HepG2 (cell line): ENCODE results near the gene MFSD11. TPM values are rescaled to one million over a fixed set of nuclear protein-coding genes. Genes with fewer than 3 reads are reported as not detected.

Source experiments
- ATF1 ChIP-seq: IDR thresholded peaks from 2 replicates; pipeline ENCODE4 v1.6.1; 2016; ENCODE audit warnings: mild to moderate bottlenecking, control low read depth
- CENPT ChIP-seq: sonication (generic); formaldehyde crosslinking; IDR thresholded peaks from 2 replicates; pipeline ENCODE4 v1.8.0; 2022; ENCODE audit warnings: low read depth, mild to moderate bottlenecking, moderate library complexity, missing genetic modification reagents
- KLF16 ChIP-seq, 2 experiments: sonication (generic) in 1 of 2; formaldehyde crosslinking in 1 of 2; IDR thresholded peaks; 2 replicates each; pipeline versions ENCODE4 v1.6.1 to v1.8.0; 2016 to 2023; ENCODE audit warnings: missing genetic modification reagents in 2 of 2, missing compliant biosample characterization in 1 of 2
- PCBP2 ChIP-seq: fragments of 200-400 bp; formaldehyde crosslinking; optimal IDR thresholded peaks from 2 replicates; pipeline ENCODE3; 2018; ENCODE audit warnings: low read length, low read depth; ENCODE audit not compliant: poor library complexity, severe bottlenecking
- ZFP62 ChIP-seq: sonication (generic); formaldehyde crosslinking; IDR thresholded peaks from 2 replicates; pipeline ENCODE4 v1.4.0; 2020; ENCODE audit warnings: missing genetic modification reagents
- ZFX ChIP-seq: sonication (generic); formaldehyde crosslinking; IDR thresholded peaks from 2 replicates; pipeline ENCODE4 v1.4.0; 2020; ENCODE audit warnings: mild to moderate bottlenecking, low read depth, missing genetic modification reagents, moderate library complexity
- ZNF431 ChIP-seq: sonication (generic); formaldehyde crosslinking; IDR thresholded peaks from 2 replicates; pipeline ENCODE4 v1.9.0; 2022; ENCODE audit warnings: missing genetic modification reagents, low read depth, mild to moderate bottlenecking, borderline replicate concordance
- polyA plus RNA-seq, 8 experiments: library from polyadenylated mRNA; depleted of rRNA in 3 of 8; stranded (reverse) in 7 of 8; unstranded in 1 of 8; fragments of >200 nt; fragmentation: Illumina TruSeq in 4 of 8; extraction: Trizol in 4 of 8; gene quantifications; 2 replicates each; pipeline versions ENCODE4 v1.2.1 to v1.2.3, GENCODE V29; 2011 to 2016; ENCODE audit warnings: low read depth in 4 of 8, missing spikeins in 1 of 8, mixed read lengths in 1 of 8; ENCODE audit not compliant: insufficient read depth in 1 of 8
- total RNA-seq, 5 experiments: library from RNA; depleted of rRNA; stranded (reverse); fragments of >200 nt; fragmentation: Illumina TruSeq; extraction: Trizol; gene quantifications; 2 replicates each; pipeline ENCODE4 v1.2.3, GENCODE V29; 2016; ENCODE audit warnings: low read depth in 1 of 5
- TF ChIP-seq, protein P1 (sequence below): sonication (generic); formaldehyde crosslinking; IDR thresholded peaks from 2 replicates; pipeline ENCODE4 v1.8.0; 2022; ENCODE audit warnings: mild to moderate bottlenecking, missing genetic modification reagents, moderate library complexity
- TF ChIP-seq, protein P2 (sequence below): sonication (generic); formaldehyde crosslinking; IDR thresholded peaks from 2 replicates; pipeline ENCODE4 v1.4.0; 2020; ENCODE audit warnings: missing genetic modification reagents, borderline replicate concordance
- TF ChIP-seq, protein P3 (sequence below): sonication (generic); formaldehyde crosslinking; IDR thresholded peaks from 2 replicates; pipeline ENCODE4 v1.5.0; 2020; ENCODE audit warnings: missing genetic modification reagents
- TF ChIP-seq, protein P4 (sequence below): sonication (generic); formaldehyde crosslinking; IDR thresholded peaks from 2 replicates; pipeline ENCODE4 v1.5.1; 2020; ENCODE audit warnings: mild to moderate bottlenecking, missing genetic modification reagents

Gene MFSD11
- total and polyA plus RNA-seq, 2 of the 13 experiments (the other 11 are each of a cell fraction or from before 2014, with no cell fraction given), result 26.1 to 36.3 TPM

DNA sequence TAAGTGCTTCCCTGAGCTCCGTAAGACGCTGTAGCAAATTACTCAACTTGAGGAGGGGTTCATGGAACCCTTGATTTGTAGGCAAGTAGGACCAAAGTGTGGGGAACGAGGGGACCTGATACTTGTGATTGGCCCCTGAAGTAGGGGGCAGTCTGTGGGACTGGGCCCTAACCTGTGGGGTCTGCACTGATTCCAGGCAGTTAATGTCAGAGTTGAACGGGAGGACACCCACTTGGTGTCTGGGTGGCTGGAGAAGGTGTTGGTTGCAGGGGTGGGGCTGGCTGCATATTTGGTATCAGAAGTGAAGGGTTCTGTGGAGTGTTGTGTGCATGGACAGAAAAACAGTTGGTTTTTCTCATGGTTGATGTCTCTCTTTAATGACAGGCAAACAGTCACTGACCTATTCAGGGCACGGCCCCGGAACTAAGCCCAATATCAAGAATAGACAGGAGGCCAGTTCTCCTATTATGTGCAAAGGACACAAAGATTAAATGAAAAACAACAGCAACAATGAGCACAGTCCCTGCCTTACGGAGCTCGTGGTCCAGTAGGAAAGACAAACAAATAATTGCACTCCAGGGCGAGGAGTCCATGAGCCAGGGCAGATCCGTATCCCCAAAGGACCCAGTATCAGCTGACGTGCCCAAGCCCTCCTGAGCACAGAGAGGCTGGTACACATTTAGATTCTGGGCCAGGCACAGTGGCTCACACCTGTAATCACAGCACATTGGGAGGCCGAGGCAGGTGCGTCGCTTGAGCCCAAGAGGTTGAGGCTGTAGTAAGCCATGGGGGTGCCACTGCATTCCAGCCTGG lies 46.3 kb upstream of the MFSD11 start (continued):
- TF ChIP-seq, protein P1, sequence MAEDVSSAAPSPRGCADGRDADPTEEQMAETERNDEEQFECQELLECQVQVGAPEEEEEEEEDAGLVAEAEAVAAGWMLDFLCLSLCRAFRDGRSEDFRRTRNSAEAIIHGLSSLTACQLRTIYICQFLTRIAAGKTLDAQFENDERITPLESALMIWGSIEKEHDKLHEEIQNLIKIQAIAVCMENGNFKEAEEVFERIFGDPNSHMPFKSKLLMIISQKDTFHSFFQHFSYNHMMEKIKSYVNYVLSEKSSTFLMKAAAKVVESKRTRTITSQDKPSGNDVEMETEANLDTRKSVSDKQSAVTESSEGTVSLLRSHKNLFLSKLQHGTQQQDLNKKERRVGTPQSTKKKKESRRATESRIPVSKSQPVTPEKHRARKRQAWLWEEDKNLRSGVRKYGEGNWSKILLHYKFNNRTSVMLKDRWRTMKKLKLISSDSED (CRISPR knock-in tag), result no peak
- TF ChIP-seq, protein P2, sequence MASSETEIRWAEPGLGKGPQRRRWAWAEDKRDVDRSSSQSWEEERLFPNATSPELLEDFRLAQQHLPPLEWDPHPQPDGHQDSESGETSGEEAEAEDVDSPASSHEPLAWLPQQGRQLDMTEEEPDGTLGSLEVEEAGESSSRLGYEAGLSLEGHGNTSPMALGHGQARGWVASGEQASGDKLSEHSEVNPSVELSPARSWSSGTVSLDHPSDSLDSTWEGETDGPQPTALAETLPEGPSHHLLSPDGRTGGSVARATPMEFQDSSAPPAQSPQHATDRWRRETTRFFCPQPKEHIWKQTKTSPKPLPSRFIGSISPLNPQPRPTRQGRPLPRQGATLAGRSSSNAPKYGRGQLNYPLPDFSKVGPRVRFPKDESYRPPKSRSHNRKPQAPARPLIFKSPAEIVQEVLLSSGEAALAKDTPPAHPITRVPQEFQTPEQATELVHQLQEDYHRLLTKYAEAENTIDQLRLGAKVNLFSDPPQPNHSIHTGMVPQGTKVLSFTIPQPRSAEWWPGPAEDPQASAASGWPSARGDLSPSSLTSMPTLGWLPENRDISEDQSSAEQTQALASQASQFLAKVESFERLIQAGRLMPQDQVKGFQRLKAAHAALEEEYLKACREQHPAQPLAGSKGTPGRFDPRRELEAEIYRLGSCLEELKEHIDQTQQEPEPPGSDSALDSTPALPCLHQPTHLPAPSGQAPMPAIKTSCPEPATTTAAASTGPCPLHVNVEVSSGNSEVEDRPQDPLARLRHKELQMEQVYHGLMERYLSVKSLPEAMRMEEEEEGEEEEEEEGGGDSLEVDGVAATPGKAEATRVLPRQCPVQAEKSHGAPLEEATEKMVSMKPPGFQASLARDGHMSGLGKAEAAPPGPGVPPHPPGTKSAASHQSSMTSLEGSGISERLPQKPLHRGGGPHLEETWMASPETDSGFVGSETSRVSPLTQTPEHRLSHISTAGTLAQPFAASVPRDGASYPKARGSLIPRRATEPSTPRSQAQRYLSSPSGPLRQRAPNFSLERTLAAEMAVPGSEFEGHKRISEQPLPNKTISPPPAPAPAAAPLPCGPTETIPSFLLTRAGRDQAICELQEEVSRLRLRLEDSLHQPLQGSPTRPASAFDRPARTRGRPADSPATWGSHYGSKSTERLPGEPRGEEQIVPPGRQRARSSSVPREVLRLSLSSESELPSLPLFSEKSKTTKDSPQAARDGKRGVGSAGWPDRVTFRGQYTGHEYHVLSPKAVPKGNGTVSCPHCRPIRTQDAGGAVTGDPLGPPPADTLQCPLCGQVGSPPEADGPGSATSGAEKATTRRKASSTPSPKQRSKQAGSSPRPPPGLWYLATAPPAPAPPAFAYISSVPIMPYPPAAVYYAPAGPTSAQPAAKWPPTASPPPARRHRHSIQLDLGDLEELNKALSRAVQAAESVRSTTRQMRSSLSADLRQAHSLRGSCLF (CRISPR knock-in tag), result no peak
- TF ChIP-seq, protein P3, sequence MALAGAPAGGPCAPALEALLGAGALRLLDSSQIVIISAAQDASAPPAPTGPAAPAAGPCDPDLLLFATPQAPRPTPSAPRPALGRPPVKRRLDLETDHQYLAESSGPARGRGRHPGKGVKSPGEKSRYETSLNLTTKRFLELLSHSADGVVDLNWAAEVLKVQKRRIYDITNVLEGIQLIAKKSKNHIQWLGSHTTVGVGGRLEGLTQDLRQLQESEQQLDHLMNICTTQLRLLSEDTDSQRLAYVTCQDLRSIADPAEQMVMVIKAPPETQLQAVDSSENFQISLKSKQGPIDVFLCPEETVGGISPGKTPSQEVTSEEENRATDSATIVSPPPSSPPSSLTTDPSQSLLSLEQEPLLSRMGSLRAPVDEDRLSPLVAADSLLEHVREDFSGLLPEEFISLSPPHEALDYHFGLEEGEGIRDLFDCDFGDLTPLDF (CRISPR knock-in tag), result no peak
- TF ChIP-seq KLF16 (CRISPR knock-in tag; IDR thresholded peaks at IDR 0.05) (0 out of 4 replicates have a peak, but pooled peaks of 1 of the 2 experiments have one; percentile 16), ZNF431 (CRISPR knock-in tag) (peak; percentile 74; the same call in 1 of the 2 replicates), ZFP62 (no peak), ATF1 (no peak), PCBP2 (no peak), ZFX (CRISPR knock-in tag) (peak; percentile 57; the same call in 1 of the 2 replicates), CENPT (CRISPR knock-in tag) (no peak)
- TF ChIP-seq, protein P4, sequence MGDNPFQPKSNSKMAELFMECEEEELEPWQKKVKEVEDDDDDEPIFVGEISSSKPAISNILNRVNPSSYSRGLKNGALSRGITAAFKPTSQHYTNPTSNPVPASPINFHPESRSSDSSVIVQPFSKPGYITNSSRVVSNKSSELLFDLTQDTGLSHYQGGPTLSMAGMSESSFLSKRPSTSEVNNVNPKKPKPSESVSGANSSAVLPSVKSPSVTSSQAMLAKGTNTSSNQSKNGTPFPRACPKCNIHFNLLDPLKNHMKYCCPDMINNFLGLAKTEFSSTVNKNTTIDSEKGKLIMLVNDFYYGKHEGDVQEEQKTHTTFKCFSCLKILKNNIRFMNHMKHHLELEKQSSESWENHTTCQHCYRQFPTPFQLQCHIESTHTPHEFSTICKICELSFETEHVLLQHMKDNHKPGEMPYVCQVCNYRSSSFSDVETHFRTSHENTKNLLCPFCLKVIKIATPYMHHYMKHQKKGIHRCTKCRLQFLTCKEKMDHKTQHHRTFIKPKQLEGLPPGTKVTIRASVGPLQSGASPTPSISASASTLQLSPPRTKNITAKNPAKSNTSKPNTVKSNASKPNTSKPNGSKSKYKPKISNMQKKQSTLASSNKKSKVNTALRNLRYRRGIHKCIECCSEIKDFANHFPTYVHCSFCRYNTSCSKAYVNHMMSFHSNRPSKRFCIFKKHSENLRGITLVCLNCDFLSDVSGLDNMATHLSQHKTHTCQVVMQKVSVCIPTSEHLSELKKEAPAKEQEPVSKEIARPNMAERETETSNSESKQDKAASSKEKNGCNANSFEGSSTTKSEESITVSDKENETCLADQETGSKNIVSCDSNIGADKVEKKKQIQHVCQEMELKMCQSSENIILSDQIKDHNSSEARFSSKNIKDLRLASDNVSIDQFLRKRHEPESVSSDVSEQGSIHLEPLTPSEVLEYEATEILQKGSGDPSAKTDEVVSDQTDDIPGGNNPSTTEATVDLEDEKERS, result peak; percentile 82; the same call in 1 of the 2 replicates
- TF ChIP-seq, all 625 proteins: peak for 190
